Kidney (tissue), 14 donors: ENCODE results near the gene TMEM273. TPM values are rescaled to one million over a fixed set of nuclear protein-coding genes. Genes with fewer than 3 reads are reported as not detected.

Experiments
- DNase-seq, 5 donors: peaks; one replicate each; pipeline ENCODE4 v3.0.0-alpha.2; 2013 to 2020
- FAIRE-seq: peaks from 2 replicates; lab custom pipeline; 2012; peaks lifted over from hg19 to GRCh38; lab: Jason Lieb, UNC
- H3K27ac ChIP-seq, 2 donors: one replicate each; pipeline ENCODE4 v1.7.0; 2013; ENCODE audit warnings: low read depth in 2 of 2, low read length in 2 of 2, inconsistent platforms in 1 of 2
- H3K27me3 ChIP-seq: one replicate; pipeline ENCODE4 v1.7.1; 2013; ENCODE audit warnings: low read length, inconsistent platforms; ENCODE audit not compliant: control insufficient read depth, insufficient read depth
- H3K36me3 ChIP-seq, 3 donors: one replicate each; pipeline versions ENCODE4 v1.7.0 to v1.7.1; 2013; ENCODE audit warnings: low read length in 3 of 3, control low read depth in 1 of 3, inconsistent platforms in 1 of 3; ENCODE audit not compliant: insufficient read depth in 3 of 3, control insufficient read depth in 2 of 3
- H3K4me1 ChIP-seq, 3 donors: one replicate each; pipeline versions ENCODE4 v1.7.0 to v1.7.1; 2013; ENCODE audit warnings: low read length in 3 of 3, inconsistent platforms in 1 of 3, low read depth in 1 of 3; ENCODE audit not compliant: control insufficient read depth in 2 of 3, insufficient read depth in 2 of 3
- H3K4me3 ChIP-seq, 3 donors: one replicate each; pipeline versions ENCODE4 v1.7.0 to v1.8.1; 2013; ENCODE audit warnings: low read length in 3 of 3, control low read depth in 1 of 3, inconsistent platforms in 1 of 3
- H3K9ac ChIP-seq, 3 donors: one replicate each; pipeline versions ENCODE4 v1.7.0 to v1.7.1; 2013; ENCODE audit warnings: low read length in 3 of 3, control low read depth in 1 of 3, inconsistent platforms in 1 of 3
- H3K9me3 ChIP-seq, 3 donors: one replicate each; pipeline versions ENCODE4 v1.7.0 to v1.7.1; 2013; ENCODE audit warnings: low read length in 3 of 3, control low read depth in 1 of 3, inconsistent platforms in 1 of 3; ENCODE audit not compliant: control insufficient read depth in 2 of 3, insufficient read depth in 1 of 3
- CTCF ChIP-seq: IDR thresholded peaks from 3 replicates; pipeline ENCODE4 v1.5.1; 2012; ENCODE audit warnings: mild to moderate bottlenecking, moderate library complexity, borderline replicate concordance; ENCODE audit not compliant: insufficient read depth; ENCODE audit errors: extremely low read depth
- intact Hi-C: fragments of 100-400 bp; cut with DNase I; formaldehyde crosslinking; loops from one replicate; pipeline ENCODE4 v1.11.1; 2022
- polyA plus RNA-seq: library from polyadenylated mRNA; stranded (reverse); fragments of 350-450 nt; fragmentation: Illumina TruSeq; extraction: RNeasy Lipid Tissue Mini Kit (QIAGEN cat#74804); gene quantifications from one replicate; pipeline ENCODE4 v1.2.3, GENCODE V29; 2014; ENCODE audit warnings: low read depth, low replicate concordance; ENCODE audit not compliant: insufficient read depth
- total RNA-seq: library from RNA; stranded (reverse); fragmentation: NEBNext Ultra II Directional; extraction: Animal tissue kit (Norgen Biotek cat#: 25700); gene quantifications from one replicate; pipeline ENCODE4 v1.2.1, GENCODE V29; 2021
- donor health status: control.
- donor health status: control.
- donor health status: control.
- donor health status: control.
- donor health status: control.
- donor health status: DM: yes; HTN: yes; CAD: no.
- donor health status: Normal renal cell carcinoma (clear cell type).

The TMEM273 gene
- total and polyA plus RNA-seq, 2 donors from 2014 or later: 3.2 to 16.8 TPM

GRCh38 chr10:49120911-49121310 lies 67.3 kb downstream of the TMEM273 start:
- DNase-seq (no peak), FAIRE-seq (no peak)
- no peak for TF ChIP-seq CTCF
- H3K9ac ChIP-seq: no peak overlapping the region
- H3K4me3 ChIP-seq: no peak overlapping the region
- H3K36me3 ChIP-seq: no peaks in the 10 kb centered on the region
- H3K9me3 ChIP-seq: no peaks in the 10 kb centered on the region
- no peaks in the 10 kb centered on the region for H3K27me3 ChIP-seq
- intact Hi-C loops: no loop called here
- H3K4me1 ChIP-seq: peaks cover 0 to 6% (median 0%) of the 10 kb centered on the region in 3 donors
- no peak overlapping the region for H3K27ac ChIP-seq

GRCh38 chr10:49119746-49120145 lies 68.4 kb downstream of the TMEM273 start:
- Histone ChIP-seq H3K36me3 (no peaks in the 10 kb centered on the region), H3K27me3 (no peaks in the 10 kb centered on the region), H3K27ac (no peak overlapping the region), H3K9ac (no peak overlapping the region), H3K4me1 (peaks cover 0 to 6% (median 3%) of the 10 kb centered on the region in 3 donors), H3K9me3 (no peaks in the 10 kb centered on the region), H3K4me3 (no peak overlapping the region)
- no peak for TF ChIP-seq CTCF
- FAIRE-seq (no peak), DNase-seq (no peak)
- intact Hi-C loops: no loop called here

- no peak for TF ChIP-seq CTCF
- H3K9ac ChIP-seq: no peak overlapping the region
- H3K4me1 ChIP-seq: peaks cover 0 to 6% (median 3%) of the 10 kb centered on the region in 3 donors
- no peak for DNase-seq
- no peaks in the 10 kb centered on the region for H3K9me3 ChIP-seq
- H3K4me3 ChIP-seq: no peak overlapping the region
- FAIRE-seq: no peak
- H3K36me3 ChIP-seq: no peaks in the 10 kb centered on the region
- no peak overlapping the region for H3K27ac ChIP-seq
- intact Hi-C loops: no loop called here
- H3K27me3 ChIP-seq: no peaks in the 10 kb centered on the region
Observed at GRCh38 chr10:49118430-49119074, 69.6 kb downstream of the TMEM273 start.
